Cardiac muscle cell (in vitro differentiated cells and primary cell): ENCODE measurements around the gene EFL1. TPM values are rescaled to one million over a fixed set of nuclear protein-coding genes. Genes with fewer than 3 reads are reported as not detected.
A peak's percentile ranks its signal among the peaks of the same experiment; 100 is the strongest.

Experiments used
- DNase-seq, 2 donors: peaks; one replicate each; pipeline versions ENCODE4 v3.0.0 to v3.0.0-alpha.2; 2010 to 2017; ENCODE audit warnings: low read depth in 1 of 2, low spot score in 1 of 2
- H3K27ac ChIP-seq: fragments of 200-600 bp; sonication (generic); 2 replicates; pipeline ENCODE4 v1.5.1; 2016
- H3K27me3 ChIP-seq: fragments of 200-600 bp; sonication (generic); 2 replicates; pipeline ENCODE4 v1.6.0; 2016; ENCODE audit warnings: control low read depth
- H3K36me3 ChIP-seq: fragments of 200-600 bp; sonication (generic); 2 replicates; pipeline ENCODE4 v1.5.1; 2016; ENCODE audit warnings: control low read depth
- H3K4me1 ChIP-seq: fragments of 200-600 bp; sonication (generic); 2 replicates; pipeline ENCODE4 v1.8.1; 2017; ENCODE audit warnings: low read depth, mild to moderate bottlenecking, mixed run types
- H3K4me3 ChIP-seq: fragments of 200-600 bp; sonication (generic); 2 replicates; pipeline ENCODE4 v1.5.1; 2016; ENCODE audit warnings: mild to moderate bottlenecking
- H3K9me3 ChIP-seq: fragments of 200-600 bp; sonication (generic); 2 replicates; pipeline ENCODE4 v1.5.1; 2017; ENCODE audit warnings: low read depth, mild to moderate bottlenecking, control low read depth
- CTCF ChIP-seq: IDR thresholded peaks from 2 replicates; pipeline ENCODE4 v1.5.1; 2012; ENCODE audit warnings: low read depth, mild to moderate bottlenecking, low read length
- polyA plus RNA-seq: library from polyadenylated mRNA; unstranded; fragments of >200 nt; fragmentation: Nextera tagmentation; extraction: Ambion mirVana; gene quantifications from 2 replicates; pipeline ENCODE4 v1.2.1, GENCODE V29; 2016
- total RNA-seq: library from RNA; depleted of rRNA; stranded (reverse); fragments of >200 nt; gene quantifications from 2 replicates; pipeline ENCODE4 v1.2.3, GENCODE V29; 2016

The EFL1 gene
- total and polyA plus RNA-seq, 2 experiments from 2014 or later = 46.7 to 54.8 TPM

GRCh38 chr15:82093774-82094211 lies 168.7 kb downstream of the EFL1 start:
- Histone ChIP-seq H3K36me3 (no peaks in the 10 kb centered on the region), H3K9me3 (no peaks in the 10 kb centered on the region)

GRCh38 chr15:82093325-82093724 lies 169.2 kb downstream of the EFL1 start:
- TF ChIP-seq CTCF = no peak
- no peaks in the 10 kb centered on the region for H3K4me1 ChIP-seq

More at GRCh38 chr15:82093774-82094211, 168.7 kb downstream of the EFL1 start:
- Histone ChIP-seq H3K27ac (no peak overlapping the region), H3K4me1 (no peaks in the 10 kb centered on the region), H3K4me3 (no peak overlapping the region), H3K27me3 (no peaks in the 10 kb centered on the region)
- TF ChIP-seq CTCF = no peak
- DNase-seq = peak in 1 of 2 donors; percentile 94

GRCh38 chr15:82091636-82092140 lies 170.8 kb downstream of the EFL1 start:
- no peak for TF ChIP-seq CTCF
- Histone ChIP-seq H3K27ac (no peak overlapping the region), H3K27me3 (no peaks in the 10 kb centered on the region)

More at GRCh38 chr15:82093325-82093724, 169.2 kb downstream of the EFL1 start:
- no peaks in the 10 kb centered on the region for H3K36me3 ChIP-seq
- no peak overlapping the region for H3K4me3 ChIP-seq
- H3K9me3 ChIP-seq = no peaks in the 10 kb centered on the region
- no peak for DNase-seq
- H3K27me3 ChIP-seq = no peaks in the 10 kb centered on the region
- no peak overlapping the region for H3K27ac ChIP-seq

GRCh38 chr15:82086243-82086995 lies 176.1 kb downstream of the EFL1 start:
- no peak overlapping the region for H3K4me3 ChIP-seq
- H3K36me3 ChIP-seq = no peaks in the 10 kb centered on the region
- no peak overlapping the region for H3K27ac ChIP-seq
- H3K4me1 ChIP-seq = no peaks in the 10 kb centered on the region
- no peak for TF ChIP-seq CTCF
- no peaks in the 10 kb centered on the region for H3K9me3 ChIP-seq
- H3K27me3 ChIP-seq = no peaks in the 10 kb centered on the region
- DNase-seq = no peak

More at GRCh38 chr15:82091636-82092140, 170.8 kb downstream of the EFL1 start:
- Histone ChIP-seq H3K36me3 (no peaks in the 10 kb centered on the region), H3K4me3 (no peak overlapping the region), H3K9me3 (no peaks in the 10 kb centered on the region), H3K4me1 (no peaks in the 10 kb centered on the region)
- peak in 1 of 2 donors; percentile 11 for DNase-seq

GRCh38 chr15:82081914-82082762 lies 180.4 kb downstream of the EFL1 start:
- Histone ChIP-seq H3K27ac (no peak overlapping the region), H3K27me3 (peaks cover 9% of the 10 kb centered on the region), H3K4me3 (no peak overlapping the region), H3K36me3 (no peaks in the 10 kb centered on the region), H3K4me1 (no peaks in the 10 kb centered on the region), H3K9me3 (no peaks in the 10 kb centered on the region)
- peak in 1 of 2 donors; percentile 86 for DNase-seq
- peak; percentile 24 for TF ChIP-seq CTCF
